NT2/D1 (cell line): ENCODE data around the gene CFD.

Experiments
- SUZ12 ChIP-seq: IDR thresholded peaks from 2 replicates; pipeline ENCODE4 v1.6.1; 2011; ENCODE audit not compliant: insufficient read length, insufficient read depth; ENCODE audit errors: extremely low read depth
- YY1 ChIP-seq: IDR thresholded peaks from 2 replicates; pipeline ENCODE4 v1.6.1; 2011; ENCODE audit not compliant: insufficient read length, insufficient read depth
- ZNF274 ChIP-seq: IDR thresholded peaks from 2 replicates; pipeline ENCODE4 v1.6.1; 2011; ENCODE audit warnings: mild to moderate bottlenecking, low read depth, low read length

GRCh38 chr19:879711-880438 is 20.4 kb downstream of the CFD start:
- TF ChIP-seq YY1 (no peak), ZNF274 (no peak), SUZ12 (no peak)
